WERI-Rb-1 (cell line): ENCODE measurements around the gene SLC25A24.

Source experiments
- DNase-seq: peaks from one replicate; pipeline ENCODE4 v3.0.0-alpha.2; 2020
- H3K27ac ChIP-seq: fragments of 250-450 bp; sonication (Bioruptor Pico); 2 replicates; pipeline ENCODE4 v1.5.1; 2020; ENCODE audit warnings: mild to moderate bottlenecking, moderate library complexity
- H3K27me3 ChIP-seq: fragments of 250-450 bp; sonication (Bioruptor Pico); 2 replicates; pipeline ENCODE4 v1.5.1; 2021; ENCODE audit warnings: mild to moderate bottlenecking, low read depth, moderate library complexity; ENCODE audit not compliant: insufficient read depth, severe bottlenecking
- H3K36me3 ChIP-seq: fragments of 250-450 bp; sonication (Bioruptor Pico); 2 replicates; pipeline ENCODE4 v1.5.1; 2020; ENCODE audit warnings: mild to moderate bottlenecking, moderate library complexity
- H3K4me3 ChIP-seq: 2 replicates; pipeline ENCODE4 v1.5.1; 2011; ENCODE audit warnings: low read depth, mild to moderate bottlenecking, control low read depth, low read length
- H3K9me3 ChIP-seq: fragments of 250-450 bp; sonication (Bioruptor Pico); 2 replicates; pipeline ENCODE4 v1.5.1; 2021; ENCODE audit warnings: mild to moderate bottlenecking, moderate library complexity; ENCODE audit not compliant: severe bottlenecking
- TF ChIP-seq, protein P1 (sequence below): IDR thresholded peaks from 2 replicates; pipeline ENCODE4 v1.5.1; 2011; ENCODE audit warnings: low read depth, mild to moderate bottlenecking, control low read depth, inconsistent platforms, low read length

SLC25A24 gene

DNA sequence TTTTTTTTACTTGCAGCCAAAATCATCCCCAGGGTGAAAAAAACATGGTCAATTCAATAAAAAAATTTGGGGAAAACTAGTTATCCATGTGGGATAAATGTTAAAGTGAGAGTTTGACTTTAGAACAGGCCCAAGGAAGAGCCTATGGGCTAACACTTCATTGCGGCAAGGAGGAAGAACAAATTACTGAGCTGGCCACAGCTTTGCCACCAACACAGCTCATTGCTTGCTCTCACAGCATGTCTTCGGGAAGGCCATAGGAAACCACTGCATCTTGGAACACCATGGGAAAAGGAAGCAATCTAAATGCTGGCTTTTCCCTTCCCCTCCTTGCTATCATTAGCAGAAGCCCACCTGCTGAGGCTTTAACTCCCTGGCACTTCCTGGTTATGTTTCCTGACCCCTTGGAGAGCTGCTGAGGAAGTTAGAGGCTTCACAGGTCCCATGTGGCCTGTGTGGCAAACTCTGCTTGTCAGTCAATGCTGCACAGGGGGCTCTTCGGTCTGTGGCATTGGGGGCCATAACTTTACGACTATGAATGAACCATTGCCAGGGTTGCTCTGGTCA lies 86.0 kb downstream of the SLC25A24 start:
- DNase-seq, result no peak
- Histone ChIP-seq H3K9me3 (no peaks in the 10 kb centered on the region), H3K4me3 (no peak overlapping the region), H3K36me3 (no peaks in the 10 kb centered on the region), H3K27ac (no peak overlapping the region), H3K27me3 (no peaks in the 10 kb centered on the region)
- TF ChIP-seq, protein P1, sequence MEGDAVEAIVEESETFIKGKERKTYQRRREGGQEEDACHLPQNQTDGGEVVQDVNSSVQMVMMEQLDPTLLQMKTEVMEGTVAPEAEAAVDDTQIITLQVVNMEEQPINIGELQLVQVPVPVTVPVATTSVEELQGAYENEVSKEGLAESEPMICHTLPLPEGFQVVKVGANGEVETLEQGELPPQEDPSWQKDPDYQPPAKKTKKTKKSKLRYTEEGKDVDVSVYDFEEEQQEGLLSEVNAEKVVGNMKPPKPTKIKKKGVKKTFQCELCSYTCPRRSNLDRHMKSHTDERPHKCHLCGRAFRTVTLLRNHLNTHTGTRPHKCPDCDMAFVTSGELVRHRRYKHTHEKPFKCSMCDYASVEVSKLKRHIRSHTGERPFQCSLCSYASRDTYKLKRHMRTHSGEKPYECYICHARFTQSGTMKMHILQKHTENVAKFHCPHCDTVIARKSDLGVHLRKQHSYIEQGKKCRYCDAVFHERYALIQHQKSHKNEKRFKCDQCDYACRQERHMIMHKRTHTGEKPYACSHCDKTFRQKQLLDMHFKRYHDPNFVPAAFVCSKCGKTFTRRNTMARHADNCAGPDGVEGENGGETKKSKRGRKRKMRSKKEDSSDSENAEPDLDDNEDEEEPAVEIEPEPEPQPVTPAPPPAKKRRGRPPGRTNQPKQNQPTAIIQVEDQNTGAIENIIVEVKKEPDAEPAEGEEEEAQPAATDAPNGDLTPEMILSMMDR, result no peak

DNA sequence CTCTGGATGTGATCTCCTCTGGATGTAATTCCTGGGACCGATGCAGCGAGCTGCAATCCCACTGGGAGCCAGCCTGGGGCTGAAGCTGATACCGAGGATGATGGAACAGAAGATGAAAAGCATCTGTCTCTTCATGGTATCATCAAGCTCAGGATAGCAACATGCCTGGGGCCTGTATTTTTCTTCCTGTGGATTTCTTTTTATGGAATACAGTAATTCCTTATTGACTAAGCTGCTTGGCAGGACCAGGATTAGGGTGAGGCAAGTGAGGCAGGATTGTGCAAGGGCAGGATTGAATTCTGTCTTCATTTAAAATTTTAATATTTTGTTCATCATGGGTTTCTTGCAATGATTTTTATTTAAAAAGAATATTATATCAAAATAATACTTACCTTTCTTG lies 86.6 kb downstream of the SLC25A24 start:
- Histone ChIP-seq H3K4me3 (no peak overlapping the region), H3K9me3 (no peaks in the 10 kb centered on the region), H3K27ac (no peak overlapping the region), H3K36me3 (no peaks in the 10 kb centered on the region), H3K27me3 (no peaks in the 10 kb centered on the region)
- TF ChIP-seq, protein P1, result no peak
- no peak for DNase-seq

DNA sequence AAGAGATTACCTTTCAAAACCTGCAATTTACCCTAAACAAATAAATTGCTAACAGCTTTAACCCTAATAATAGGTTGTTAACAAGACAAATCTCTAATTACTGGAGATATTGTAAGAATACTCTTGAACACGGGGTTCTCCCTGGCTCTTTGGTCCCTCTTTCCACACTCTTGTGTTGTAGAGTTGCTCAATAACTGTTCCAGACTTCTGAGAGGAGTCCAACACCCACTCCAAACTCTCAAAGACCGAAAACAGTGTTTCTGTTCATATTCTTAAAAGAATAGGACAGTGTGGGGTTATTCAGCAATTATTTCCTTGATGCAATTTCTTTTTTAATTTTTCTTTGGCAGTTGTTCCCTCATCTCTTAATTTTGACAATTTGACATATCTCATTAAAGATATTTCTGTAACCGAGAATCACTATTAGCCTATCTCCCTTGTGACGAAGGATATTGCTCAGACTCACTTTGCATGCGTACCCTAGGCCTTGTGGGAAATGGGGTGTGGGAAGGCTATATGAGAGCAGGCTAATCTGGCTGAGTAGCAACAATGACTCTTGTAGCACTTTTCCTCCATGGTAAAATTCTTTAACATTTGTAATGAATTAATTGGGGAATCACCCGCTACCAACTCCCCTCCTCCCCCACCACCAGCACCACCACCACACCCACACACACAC lies 90.7 kb downstream of the SLC25A24 start:
- Histone ChIP-seq H3K27ac (no peak overlapping the region), H3K27me3 (no peaks in the 10 kb centered on the region), H3K36me3 (no peaks in the 10 kb centered on the region), H3K4me3 (no peak overlapping the region), H3K9me3 (no peaks in the 10 kb centered on the region)
- TF ChIP-seq, protein P1, result no peak
- no peak for DNase-seq

DNA sequence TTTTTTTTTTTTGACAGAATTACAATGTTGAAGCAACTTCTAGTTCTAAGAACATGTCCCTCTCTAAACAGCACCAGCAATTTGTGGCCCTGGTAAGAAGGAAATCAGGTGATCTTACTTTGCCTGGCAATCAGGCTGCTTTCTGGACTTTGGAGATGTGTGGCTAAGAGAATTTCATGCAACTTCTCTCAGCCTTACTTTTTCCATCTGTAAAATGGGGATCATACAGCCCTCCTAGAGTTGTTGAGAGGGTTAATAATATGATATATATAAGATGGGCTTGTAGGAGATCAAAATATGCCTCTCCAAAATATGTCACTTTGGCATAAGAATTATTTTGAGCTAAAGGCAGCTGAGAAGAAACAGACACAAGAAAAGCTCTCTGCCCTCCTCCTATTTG lies 92.0 kb downstream of the SLC25A24 start:
- Histone ChIP-seq H3K27ac (no peak overlapping the region), H3K4me3 (no peak overlapping the region), H3K27me3 (no peaks in the 10 kb centered on the region), H3K36me3 (no peaks in the 10 kb centered on the region), H3K9me3 (no peaks in the 10 kb centered on the region)
- TF ChIP-seq, protein P1, result no peak
- DNase-seq, result no peak

DNA sequence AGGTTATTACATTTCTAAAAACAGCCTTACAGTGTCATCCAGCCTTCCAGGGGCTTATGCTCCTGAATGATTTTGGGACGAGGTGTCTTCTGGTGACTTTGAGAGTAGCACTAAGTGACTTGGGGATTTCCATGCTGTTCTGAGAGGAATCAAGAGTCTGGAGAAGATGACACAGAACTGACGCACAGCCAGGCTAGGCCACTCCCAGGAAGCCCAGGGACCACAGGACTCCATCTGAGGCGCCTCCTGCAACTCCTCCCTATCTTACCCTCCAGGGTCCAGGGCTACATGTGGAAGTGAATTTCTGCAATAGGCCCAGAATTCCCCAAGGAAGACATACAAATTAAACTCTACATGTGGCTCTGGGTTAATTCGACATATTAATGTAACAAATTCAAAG lies 92.5 kb downstream of the SLC25A24 start:
- H3K36me3 ChIP-seq, result no peaks in the 10 kb centered on the region
- TF ChIP-seq, protein P1, result no peak
- H3K4me3 ChIP-seq, result no peak overlapping the region
- H3K27ac ChIP-seq, result no peak overlapping the region
- H3K27me3 ChIP-seq, result no peaks in the 10 kb centered on the region
- DNase-seq, result no peak
- H3K9me3 ChIP-seq, result no peaks in the 10 kb centered on the region

DNA sequence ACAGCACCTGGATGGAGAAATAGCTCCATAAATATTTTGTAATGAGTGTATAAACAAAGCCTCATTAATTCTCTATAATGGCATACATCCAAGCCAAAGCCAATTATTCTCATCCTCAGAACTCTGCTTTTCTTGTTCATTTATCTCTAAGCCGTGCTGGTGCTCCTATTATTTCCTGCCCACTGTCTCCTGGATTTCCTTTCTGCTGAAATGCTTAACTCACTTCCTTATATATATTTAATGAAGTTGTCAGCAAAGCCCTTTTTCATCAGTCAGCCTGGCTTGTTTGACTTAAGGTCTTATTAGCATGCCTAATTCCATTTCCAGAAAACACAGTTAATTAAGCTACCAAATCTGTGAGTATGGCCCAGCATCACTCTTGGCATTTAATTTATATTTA lies 93.4 kb downstream of the SLC25A24 start:
- no peak overlapping the region for H3K27ac ChIP-seq
- H3K27me3 ChIP-seq, result no peaks in the 10 kb centered on the region
- no peak for DNase-seq
- TF ChIP-seq, protein P1, result no peak
- no peaks in the 10 kb centered on the region for H3K36me3 ChIP-seq
- H3K4me3 ChIP-seq, result no peak overlapping the region
- H3K9me3 ChIP-seq, result no peaks in the 10 kb centered on the region
